GM18909 (cell line): ENCODE measurements around the gene KDM4B.

ENCODE experiments used
- ATAC-seq: cut with Tn5 transposase; IDR thresholded peaks from one replicate; pipeline ENCODE4 v1.9.1; 2021; ENCODE audit warnings: mild to moderate bottlenecking; ENCODE audit not compliant: unreplicated experiment, poor library complexity

Gene KDM4B

DNA sequence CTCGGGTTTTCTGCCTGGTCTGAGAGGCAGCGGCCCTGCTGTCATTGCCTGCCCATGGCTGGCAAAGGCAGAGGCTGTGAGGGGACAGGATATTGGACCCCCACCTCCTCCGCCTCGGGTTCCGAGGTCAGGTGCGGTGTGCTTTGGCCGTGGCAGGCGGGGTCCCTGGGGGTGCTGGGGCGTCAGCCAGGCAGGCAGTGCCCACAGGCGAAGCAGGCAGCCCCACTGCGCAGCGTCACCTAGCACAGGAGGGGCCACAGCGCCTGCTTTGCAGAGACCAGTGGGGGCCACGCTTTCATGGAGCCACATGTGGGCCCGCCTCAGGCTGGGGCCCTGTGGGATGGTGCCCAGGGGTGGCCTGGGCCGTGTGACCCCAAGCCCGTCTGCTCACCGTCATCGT, 96.0 kb downstream of the KDM4B start:
- no peak for ATAC-seq

- no peak for ATAC-seq
These were observed 96.8 kb downstream of the KDM4B start for GRCh38 chr19:5065663-5066093.

GRCh38 chr19:5066768-5067167, 97.9 kb downstream of the KDM4B start:
- no peak for ATAC-seq

- ATAC-seq, result no peak
These were observed 98.8 kb downstream of the KDM4B start for GRCh38 chr19:5067678-5068077.

GRCh38 chr19:5068233-5069072, 99.5 kb downstream of the KDM4B start:
- ATAC-seq, result no peak

DNA sequence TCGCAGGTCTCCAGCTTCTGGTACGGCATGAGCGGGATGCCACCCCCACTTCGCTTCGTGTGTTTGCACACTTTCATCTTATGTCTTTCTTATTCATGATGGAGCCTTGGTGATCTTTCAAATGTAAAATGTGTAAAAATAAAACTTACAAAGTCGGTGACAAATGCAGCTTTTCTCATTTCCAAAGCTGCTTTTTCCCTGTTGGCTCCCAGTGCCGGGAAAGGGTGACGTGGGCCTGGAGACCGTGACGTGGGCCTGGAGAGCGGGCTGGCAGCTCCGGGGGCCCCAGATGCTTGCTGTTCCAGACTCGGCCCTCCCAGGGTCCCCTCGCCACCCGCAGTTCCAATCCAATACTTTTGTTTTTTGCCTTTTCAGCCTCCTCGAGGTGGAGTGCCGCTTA, 101.4 kb downstream of the KDM4B start:
- ATAC-seq, result no peak

- no peak for ATAC-seq
These were observed 102.0 kb downstream of the KDM4B start for GRCh38 chr19:5070930-5071329.

- no peak for ATAC-seq
These were observed 102.7 kb downstream of the KDM4B start for GRCh38 chr19:5071579-5071978.

GRCh38 chr19:5072115-5072514, 103.2 kb downstream of the KDM4B start:
- ATAC-seq, result no peak

- no peak for ATAC-seq
These were observed 104.4 kb downstream of the KDM4B start for GRCh38 chr19:5073153-5073844.

DNA sequence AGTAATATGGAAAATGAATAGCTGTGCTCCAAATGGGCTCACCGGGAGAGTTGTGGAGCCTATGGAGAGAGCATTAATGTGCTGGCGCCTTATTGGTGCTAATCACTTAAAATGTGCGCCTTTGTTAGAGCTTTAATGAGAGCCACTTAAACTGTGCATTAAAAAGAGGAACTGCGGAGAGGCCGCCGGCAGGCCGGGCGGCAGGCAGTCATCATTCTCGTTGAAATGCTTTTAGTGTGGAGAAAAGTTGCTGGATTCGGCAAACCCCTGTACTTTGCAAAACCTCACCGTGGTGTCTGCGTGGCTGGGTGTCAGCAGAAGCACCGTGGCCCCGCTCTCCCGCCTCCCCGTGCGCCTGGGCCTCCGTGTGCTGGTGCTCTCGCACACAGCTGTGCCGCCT, 105.5 kb downstream of the KDM4B start:
- ATAC-seq, result no peak

GRCh38 chr19:5074830-5075394, 106.0 kb downstream of the KDM4B start:
- no peak for ATAC-seq

DNA sequence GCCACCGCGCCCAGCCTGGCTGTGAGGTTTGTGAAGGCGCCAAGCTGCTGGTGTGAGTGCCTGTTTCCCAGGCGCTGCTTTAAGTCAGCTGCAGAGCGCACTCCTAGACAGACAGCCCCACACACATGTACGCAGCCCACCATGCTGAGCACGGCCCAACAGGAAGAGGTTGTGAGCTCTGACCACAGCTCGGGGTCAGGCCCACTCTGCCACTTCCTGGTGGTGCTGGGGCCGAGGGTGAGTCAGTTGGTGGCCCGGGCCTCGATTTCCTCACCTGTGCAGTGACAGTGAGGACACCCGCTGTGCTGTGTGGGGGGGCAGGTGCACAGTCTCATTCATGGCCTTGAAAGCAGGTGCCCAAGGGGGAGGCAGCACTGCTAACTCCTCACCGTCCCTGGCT, 106.7 kb downstream of the KDM4B start:
- no peak for ATAC-seq

GRCh38 chr19:5076440-5077208, 107.7 kb downstream of the KDM4B start:
- no peak for ATAC-seq

DNA sequence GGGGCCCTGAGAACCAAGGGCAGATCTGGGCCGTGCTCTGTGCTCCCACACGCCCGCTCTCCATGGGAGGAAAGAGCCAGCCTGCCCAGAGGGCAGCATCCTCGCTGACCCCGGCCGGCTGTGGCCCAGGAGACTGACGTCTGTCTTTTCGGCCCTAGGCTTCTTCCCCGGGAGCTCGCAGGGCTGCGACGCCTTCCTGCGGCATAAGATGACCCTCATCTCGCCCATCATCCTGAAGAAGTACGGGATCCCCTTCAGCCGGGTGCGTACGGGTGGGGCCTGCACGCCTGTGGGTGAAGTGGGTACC, 108.2 kb downstream of the KDM4B start:
- ATAC-seq, result no peak

DNA sequence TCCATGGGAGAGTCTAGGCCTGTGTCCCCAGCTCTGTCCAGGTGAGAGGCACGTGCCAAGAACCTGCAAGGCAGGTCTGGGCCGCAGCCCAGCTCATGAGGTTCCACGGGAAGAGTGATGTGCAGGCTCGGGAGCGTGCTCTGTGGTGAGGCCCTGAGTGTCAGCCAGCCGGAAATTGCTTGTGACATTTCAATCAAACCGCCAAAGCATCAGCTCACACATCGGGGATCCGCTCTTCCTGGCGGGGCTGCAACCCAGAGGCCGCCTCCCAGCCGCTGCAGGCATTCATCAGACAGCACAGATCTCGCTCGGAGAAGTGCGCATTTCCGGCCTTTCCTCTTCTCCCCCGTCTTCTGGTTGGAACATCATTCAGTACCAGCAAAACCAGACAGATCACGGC, 109.3 kb downstream of the KDM4B start:
- ATAC-seq, result no peak

GRCh38 chr19:5078666-5079065, 109.8 kb downstream of the KDM4B start:
- no peak for ATAC-seq

- no peak for ATAC-seq
These were observed 110.3 kb downstream of the KDM4B start for GRCh38 chr19:5079071-5079774.

DNA sequence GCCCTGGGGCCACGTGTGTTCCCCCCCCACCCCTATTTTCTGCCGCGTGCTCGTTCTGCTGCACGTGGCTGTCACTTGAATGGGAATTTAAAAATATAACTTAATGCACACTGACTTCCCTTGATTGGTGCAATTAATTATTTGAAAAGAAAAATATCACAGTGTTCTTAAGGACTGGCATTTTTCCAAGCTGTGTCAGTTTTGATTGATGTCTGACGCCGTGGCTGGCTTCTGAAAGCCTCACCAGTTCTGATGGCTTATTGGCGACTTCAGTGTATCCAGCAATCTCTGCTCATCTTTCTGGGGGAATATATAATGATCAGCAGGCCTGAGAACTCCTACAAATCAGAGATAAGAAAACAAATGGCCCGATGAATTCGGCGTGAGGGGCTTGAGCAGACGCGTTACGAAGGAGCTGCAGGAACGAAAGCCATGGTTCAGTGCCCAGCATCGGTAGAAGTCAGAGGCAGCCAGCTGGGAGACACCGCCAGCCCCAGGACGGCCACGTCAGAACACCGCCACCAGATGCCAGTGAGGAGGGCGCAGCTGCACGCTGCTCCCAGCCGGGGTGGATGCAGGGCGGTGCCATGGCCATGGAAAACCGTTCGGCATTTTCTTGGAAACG, 111.2 kb downstream of the KDM4B start:
- ATAC-seq, result no peak

DNA sequence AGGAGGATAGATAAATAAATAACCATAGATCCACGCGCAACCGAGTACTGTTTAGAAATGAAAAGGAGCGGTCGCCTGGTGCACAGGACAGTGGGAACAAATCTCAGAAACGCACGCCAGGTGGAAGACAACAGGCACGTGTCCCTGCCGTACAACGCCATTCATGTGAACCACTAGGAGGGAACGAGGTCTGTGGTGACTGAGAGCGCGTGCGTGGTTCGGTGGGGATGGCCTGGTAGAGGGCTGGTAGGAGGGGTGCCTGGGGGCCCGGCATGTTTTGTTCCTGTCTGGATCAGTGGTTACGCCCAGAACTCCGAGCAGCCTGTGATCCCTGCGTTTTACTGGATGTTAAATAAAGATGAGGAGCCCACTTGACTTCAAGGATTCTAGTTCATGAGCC, 111.9 kb downstream of the KDM4B start:
- no peak for ATAC-seq
